Lower leg skin (tissue), 3 donors: Measurements from ENCODE around the gene BTNL3.

ENCODE experiments used
- CTCF ChIP-seq, 3 donors: fragments of 450-650 bp; IDR thresholded peaks; one replicate each; pipeline ENCODE4 v1.5.1; 2016; ENCODE audit warnings: antibody characterized with exemption in 3 of 3, mild to moderate bottlenecking in 3 of 3, moderate library complexity in 2 of 3
- POLR2A ChIP-seq, 2 donors: fragments of 450-650 bp; IDR thresholded peaks; one replicate each; pipeline ENCODE4 v1.6.1; 2016 to 2017; ENCODE audit warnings: antibody characterized with exemption in 2 of 2, mild to moderate bottlenecking in 1 of 2, moderate library complexity in 1 of 2

- TF ChIP-seq CTCF (IDR thresholded peaks at IDR 0.05) (no peak), POLR2A (IDR thresholded peaks at IDR 0.05) (no peak)
These were observed 28.4 kb upstream of the BTNL3 start for GRCh38 chr5:180960209-180960608.
